Panc1 (cell line): ENCODE measurements around the gene SHANK1.
"Not testable (repeated sequence)": the region's sequence is repeated elsewhere in the genome, so short reads cannot be mapped to it uniquely, and the experiment has no call there.

Experiments used
- CTCF ChIP-seq: fragments of 450-650 bp; IDR thresholded peaks from 2 replicates; pipeline ENCODE4 v1.5.1; 2017; ENCODE audit warnings: mild to moderate bottlenecking
- POLR2AphosphoS5 ChIP-seq: IDR thresholded peaks from 2 replicates; pipeline ENCODE4 v1.6.1; 2012; ENCODE audit warnings: mild to moderate bottlenecking, low read depth, low read length, moderate library complexity
- REST ChIP-seq, 2 experiments: IDR thresholded peaks; 2 replicates each; pipeline ENCODE4 v1.6.1; 2011 to 2012; ENCODE audit warnings: low read depth in 2 of 2, control low read depth in 1 of 2, low read length in 1 of 2, mild to moderate bottlenecking in 1 of 2, moderate library complexity in 1 of 2; ENCODE audit not compliant: insufficient read depth in 1 of 2
- TCF7L2 ChIP-seq: IDR thresholded peaks from 2 replicates; pipeline ENCODE4 v1.6.1; 2011; ENCODE audit warnings: mild to moderate bottlenecking, low read depth, low read length, inconsistent platforms

GRCh38 chr19:50757624-50758023, 38.0 kb upstream of the SHANK1 start:
- TF ChIP-seq CTCF; REST (IDR thresholded peaks at IDR 0.05; ENCODE audit: insufficient read depth in 1 of 2, low read depth in 2 of 2, low read length in 1 of 2); POLR2AphosphoS5; TCF7L2: not testable (repeated sequence)
